ENCODE results near the gene ILKAP.
A peak's percentile ranks its signal among the peaks of the same experiment; 100 is the strongest.

ILKAP gene

GRCh38 chr2:238149841-238150572 is 53.5 kb downstream of the ILKAP start:
- DNase-seq = no peak

GRCh38 chr2:238148981-238149380 is 54.5 kb downstream of the ILKAP start:
- DNase-seq = no peak

- no peak for DNase-seq
These were observed 56.5 kb downstream of the ILKAP start for GRCh38 chr2:238146884-238147544.

DNA sequence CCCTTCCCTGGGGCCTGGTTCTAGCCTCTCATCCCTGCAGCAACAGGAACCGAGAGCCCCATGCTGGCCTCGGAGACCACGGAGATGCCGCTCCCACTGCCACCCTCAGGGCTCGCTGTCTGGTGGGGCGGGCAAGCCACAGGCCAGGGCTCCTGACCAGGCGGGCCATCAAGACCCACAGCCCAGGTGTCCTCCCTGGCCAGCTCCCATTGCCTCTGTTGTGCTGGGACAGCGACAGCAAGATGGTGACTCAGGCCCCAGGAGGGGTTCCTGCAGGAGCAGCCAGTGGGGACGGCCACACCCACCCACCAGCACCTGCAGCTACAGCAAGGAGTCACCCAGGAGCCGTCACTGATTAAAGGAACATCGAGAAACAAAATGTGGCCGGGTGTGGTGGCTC is 57.6 kb downstream of the ILKAP start:
- no peak for DNase-seq

- no peak for DNase-seq
These were observed 58.4 kb downstream of the ILKAP start for GRCh38 chr2:238145046-238145445.

DNA sequence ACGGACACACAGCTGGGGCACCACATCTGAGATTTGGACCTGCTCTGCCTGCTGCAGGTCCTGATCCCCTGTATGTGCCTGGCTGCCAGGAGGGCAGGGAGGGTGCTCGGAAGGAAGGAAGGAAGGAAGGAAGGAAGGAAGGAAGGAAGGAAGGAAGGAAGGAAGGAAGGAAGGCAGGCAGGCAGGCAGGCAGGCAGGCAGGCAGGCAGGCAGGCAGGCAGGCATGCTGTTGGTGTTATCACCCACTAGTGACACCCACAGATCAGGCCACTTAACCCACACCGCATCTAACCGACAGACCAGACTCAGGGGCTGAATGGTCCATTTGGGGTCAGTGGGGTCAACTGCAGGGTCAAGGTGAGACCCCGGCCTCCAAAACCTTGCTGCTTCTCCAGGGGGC is 59.2 kb downstream of the ILKAP start:
- no peak for DNase-seq

- DNase-seq = no peak
These were observed 60.1 kb downstream of the ILKAP start for GRCh38 chr2:238143239-238143951.

GRCh38 chr2:238142382-238143205 is 60.9 kb downstream of the ILKAP start:
- DNase-seq = no peak

DNA sequence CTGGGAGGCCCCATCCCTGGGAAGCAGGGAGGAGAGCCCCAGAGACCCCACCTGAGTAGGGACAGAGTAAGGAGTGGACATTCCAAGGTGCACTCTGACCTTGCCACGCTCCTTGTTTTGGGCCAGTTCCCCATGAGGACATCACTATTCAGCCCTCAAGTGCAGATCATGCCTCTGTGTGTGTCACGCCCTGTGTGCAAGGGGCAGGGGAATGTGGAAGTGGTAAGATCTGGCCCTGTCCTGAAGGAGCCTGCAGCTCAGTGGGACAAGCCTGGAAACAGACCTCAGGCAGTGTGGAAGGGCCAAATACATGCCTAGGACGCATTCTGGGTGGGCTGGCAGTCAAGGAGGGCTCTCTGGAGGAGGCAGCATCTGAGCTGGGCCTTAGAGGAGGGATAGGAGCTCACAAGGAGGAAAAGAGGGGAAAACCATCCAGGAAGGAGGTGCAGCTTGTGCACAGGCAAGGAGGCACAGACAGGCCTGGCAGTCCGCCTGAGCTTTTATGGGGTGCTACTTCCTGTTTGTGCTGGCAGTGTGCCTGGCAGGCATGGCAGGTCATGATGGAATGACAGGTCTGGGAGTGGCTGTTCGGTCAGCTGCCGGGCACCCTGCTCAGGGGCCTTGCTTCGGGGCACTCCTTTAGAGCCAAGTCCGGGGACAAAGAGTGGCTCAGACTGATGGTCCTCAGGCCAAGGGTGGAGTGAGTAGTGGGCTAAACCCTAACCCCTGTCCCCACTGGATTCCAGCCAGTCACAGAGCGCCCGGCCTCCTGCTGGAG is 61.8 kb downstream of the ILKAP start:
- DNase-seq = peak; percentile 43

GRCh38 chr2:238140721-238141540 is 62.6 kb downstream of the ILKAP start:
- no peak for DNase-seq

GRCh38 chr2:238140040-238140439 is 63.5 kb downstream of the ILKAP start:
- no peak for DNase-seq

DNA sequence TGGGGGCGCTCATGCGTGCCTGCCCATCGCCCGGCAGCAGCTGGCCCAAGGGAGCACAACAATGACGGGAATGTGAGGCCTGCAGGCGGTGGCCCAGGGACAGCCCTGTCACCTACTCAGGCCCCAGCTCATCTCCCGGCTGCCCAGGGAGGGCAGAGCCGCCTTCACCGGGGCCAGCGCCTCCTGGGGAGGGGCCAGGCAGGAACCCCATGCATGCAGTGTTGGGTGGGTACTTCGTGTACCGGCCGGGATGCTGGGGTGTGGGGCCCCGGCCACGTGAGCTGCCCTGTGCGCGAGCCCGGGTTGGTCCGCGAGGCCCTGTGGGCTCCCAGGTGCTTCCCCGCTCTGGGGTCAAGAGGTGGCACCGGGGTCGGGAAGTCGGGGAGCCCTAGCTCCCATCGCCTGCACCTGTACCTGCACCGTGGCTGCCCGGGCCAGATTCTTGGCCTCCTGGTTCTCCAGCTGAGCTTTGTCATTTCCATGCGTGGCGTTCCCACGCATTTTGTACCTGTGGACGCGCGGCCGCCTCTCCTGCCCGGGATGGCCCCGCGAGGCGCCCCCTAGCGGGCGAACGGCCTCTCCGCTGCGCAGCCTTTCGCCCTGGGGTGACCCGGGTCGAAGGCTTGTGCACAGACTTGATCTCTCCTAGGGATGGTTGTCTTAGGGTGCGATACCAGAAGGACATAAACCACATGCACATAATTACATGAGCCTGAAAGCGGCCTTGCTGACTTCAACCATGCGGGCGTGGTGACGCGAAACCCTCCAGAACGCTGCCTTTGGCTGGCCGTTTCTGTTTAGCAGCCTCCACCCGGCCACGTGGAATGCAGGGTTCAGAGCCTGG is 64.1 kb downstream of the ILKAP start:
- no peak for DNase-seq

DNA sequence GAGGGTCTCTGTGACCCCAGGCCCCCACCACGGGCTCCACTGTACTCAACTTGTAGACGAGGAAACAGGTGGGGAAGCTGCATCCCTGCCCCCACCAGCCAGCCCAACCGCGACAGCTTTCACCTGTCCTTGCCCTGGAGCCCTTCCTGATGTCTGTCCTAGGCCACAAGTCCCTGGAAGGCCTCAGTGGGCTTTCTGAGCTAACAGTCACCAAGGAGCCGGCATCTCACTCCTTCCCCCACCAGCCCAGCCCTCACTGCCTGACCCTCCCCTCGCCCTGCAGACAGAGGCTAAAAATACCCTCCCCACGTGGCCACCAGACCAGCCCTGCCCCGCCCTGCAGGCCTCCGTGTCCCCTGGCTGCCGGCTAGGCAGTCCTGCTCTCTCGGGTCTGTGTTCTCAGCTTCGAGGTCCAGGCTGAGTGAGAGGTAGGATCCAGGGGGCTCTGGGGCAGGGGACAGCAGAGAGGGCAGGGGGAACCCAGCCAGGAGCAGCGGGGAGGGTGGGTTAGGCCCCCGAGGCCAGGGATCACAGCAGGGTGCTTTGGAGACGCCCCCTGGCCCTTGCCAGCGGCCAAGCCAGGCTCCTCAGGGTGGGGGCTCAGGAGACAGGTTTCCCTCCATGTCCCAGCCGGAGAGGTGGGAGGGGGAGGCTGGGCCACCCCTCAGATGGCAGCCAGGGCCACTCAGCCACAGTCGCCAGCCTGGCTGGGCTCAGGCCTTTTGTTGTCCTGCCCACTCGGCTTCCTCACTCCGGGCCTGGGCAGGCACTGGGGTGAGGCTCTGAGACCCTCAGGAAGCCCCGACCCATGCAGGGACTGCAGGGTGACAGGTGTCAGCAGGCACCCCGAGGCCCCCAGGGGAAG is 64.9 kb downstream of the ILKAP start, which contains the start of gene KLHL30:
TSS of gene KLHL30 (plus strand) at position 338 of the 865 bp plus-strand sequence. CDS start 2,087 bp downstream, outside the sequence.
- no peak for DNase-seq

GRCh38 chr2:238137885-238138284 is 65.6 kb downstream of the ILKAP start:
- DNase-seq = no peak

GRCh38 chr2:238136820-238137537 is 66.5 kb downstream of the ILKAP start:
- DNase-seq = peak; percentile 55

GRCh38 chr2:238135601-238136150 is 67.8 kb downstream of the ILKAP start:
- DNase-seq = no peak

DNA sequence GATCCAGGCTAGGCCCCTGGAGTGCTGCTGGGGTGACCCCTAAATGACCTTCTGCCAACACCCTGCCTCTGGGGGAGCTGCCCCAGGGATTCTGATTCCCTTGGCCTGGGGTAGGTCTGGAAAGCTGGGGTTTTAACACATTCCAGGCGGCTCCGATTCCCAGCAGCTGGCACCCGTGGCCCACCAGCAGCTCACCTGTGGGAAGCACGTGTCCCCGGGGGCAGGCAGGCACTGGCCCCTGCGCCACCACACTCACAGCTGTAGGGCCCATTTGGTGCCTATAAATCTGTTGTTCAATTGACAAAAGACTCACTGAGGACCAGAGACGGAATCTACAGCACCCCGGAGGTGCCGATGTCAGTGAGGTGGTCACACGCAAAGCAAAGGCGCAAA is 69.1 kb downstream of the ILKAP start:
- DNase-seq = no peak

All from NCI-H226 (cell line).